Natural killer cell (primary cell): ENCODE measurements around the gene STBD1. TPM values are rescaled to one million over a fixed set of nuclear protein-coding genes. Genes with fewer than 3 reads are reported as not detected.

Experiments
- total RNA-seq, 4 donors: library from RNA; stranded (reverse); fragments of 120-200 nt in 1 of 4; gene quantifications; one replicate each; pipeline versions ENCODE4 v1.2.3 to v1.2.4, GENCODE V29; 2013 to 2022

Gene STBD1
- total RNA-seq, 3 donors from 2014 or later (not counting 1 experiment from before 2014, with no cell fraction given), result 0.15 to 1.3 (median 0.26) TPM

Other genes starting within 250 kb of the STBD1 start
- gene ART3, start 232.0 kb upstream of the STBD1 start, total RNA-seq, result not detected
- gene NUP54, start 158.3 kb upstream of the STBD1 start, total RNA-seq, result 100 to 1,000 TPM; 102 to 114 (median 108) TPM
- 10 to 100 TPM; 22.0 to 39.0 (median 30.4) TPM for gene SCARB2, start 92.9 kb upstream of the STBD1 start, total RNA-seq
- gene FAM47E, start 55.0 kb upstream of the STBD1 start, total RNA-seq, result under 1 TPM in 2 of 3 donors, not detected in 1; 0.21 to 0.85 TPM
- not detected for gene CCDC158, start 114.4 kb downstream of the STBD1 start, total RNA-seq
- under 1 TPM in 1 of 3 donors, not detected in 2; 0.63 TPM for gene SHROOM3, start 128.5 kb downstream of the STBD1 start, total RNA-seq